Epithelial cell of proximal tubule (primary cell): ENCODE results near the gene CUBN. TPM values are rescaled to one million over a fixed set of nuclear protein-coding genes. Genes with fewer than 3 reads are reported as not detected.

Source experiments
- DNase-seq: peaks from one replicate; pipeline ENCODE4 v3.0.0-alpha.2; 2011; ENCODE audit warnings: low read depth
- H3K4me3 ChIP-seq: 2 replicates; pipeline ENCODE4 v1.5.1; 2011; ENCODE audit warnings: low read depth, mild to moderate bottlenecking, low read length
- CTCF ChIP-seq: conservative IDR thresholded peaks from 2 replicates; pipeline ENCODE4 v1.5.1; 2012; ENCODE audit warnings: low read depth, mild to moderate bottlenecking, low read length
- total RNA-seq: library from RNA; depleted of rRNA; stranded (reverse); fragments of >200 nt; gene quantifications from 2 replicates; pipeline ENCODE4 v1.2.3, GENCODE V29; 2015

Gene CUBN
- total RNA-seq, 1 donor from 2014 or later: 0.17 TPM

GRCh38 chr10:16820421-16820820 is 309.2 kb downstream of the CUBN start:
- no peak for TF ChIP-seq CTCF
- H3K4me3 ChIP-seq: no peak overlapping the region
- no peak for DNase-seq

- DNase-seq: no peak
- no peak for TF ChIP-seq CTCF
Observed at GRCh38 chr10:16820018-16820417, 309.6 kb downstream of the CUBN start.

GRCh38 chr10:16819436-16819835 is 310.2 kb downstream of the CUBN start:
- TF ChIP-seq CTCF: no peak
- no peak overlapping the region for H3K4me3 ChIP-seq
- no peak for DNase-seq

More at GRCh38 chr10:16820018-16820417, 309.6 kb downstream of the CUBN start:
- H3K4me3 ChIP-seq: no peak overlapping the region

- TF ChIP-seq CTCF: no peak
- no peak for DNase-seq
- no peak overlapping the region for H3K4me3 ChIP-seq
Observed at GRCh38 chr10:16819026-16819425, 310.6 kb downstream of the CUBN start.

- H3K4me3 ChIP-seq: peak within 1 kb of the TSS; percentile 89
- no peak for TF ChIP-seq CTCF
- peak; percentile 96 for DNase-seq
Observed at GRCh38 chr10:16817125-16818019, 312.2 kb downstream of the CUBN start, which contains the start of gene RSU1. Gene RSU1, minus strand, starts transcription at chr10:16817424. Its CDS starts 343 bp downstream, at chr10:16817081.

GRCh38 chr10:16816830-16817124 is 312.8 kb downstream of the CUBN start:
- H3K4me3 ChIP-seq: peak overlapping the region; percentile 89
- DNase-seq: no peak
- TF ChIP-seq CTCF: no peak

GRCh38 chr10:16816171-16816570 is 313.4 kb downstream of the CUBN start:
- peak overlapping the region; percentile 89 for H3K4me3 ChIP-seq
- TF ChIP-seq CTCF: no peak
- no peak for DNase-seq
